ENCODE results near the gene ABTB2.

The ABTB2 gene

GRCh38 chr11:34111722-34112270, 246.0 kb downstream of the ABTB2 start:
- no peak for DNase-seq (ENCODE audit: low read depth)
- H3K4me3 ChIP-seq (ENCODE audit: low read depth, low read length) = no peak overlapping the region

- peak overlapping the region; percentile 85 for H3K4me3 ChIP-seq (ENCODE audit: low read depth, low read length)
- no peak for DNase-seq (ENCODE audit: low read depth)
These were observed 251.8 kb downstream of the ABTB2 start for GRCh38 chr11:34105957-34106504.

GRCh38 chr11:34105079-34105956, 252.5 kb downstream of the ABTB2 start, which contains the start of gene NAT10:
NAT10 (plus strand) TSS chr11:34105629; CDS start chr11:34108226, 2,597 bp downstream.
- DNase-seq (ENCODE audit: low read depth) = peak; percentile 96
- peak within 1 kb of the TSS; percentile 85 for H3K4me3 ChIP-seq (ENCODE audit: low read depth, low read length)

- no peak for DNase-seq (ENCODE audit: low read depth)
These were observed 253.1 kb downstream of the ABTB2 start for GRCh38 chr11:34104680-34105078.

More at GRCh38 chr11:34104680-34105078, 253.1 kb downstream of the ABTB2 start:
- peak overlapping the region; percentile 85 for H3K4me3 ChIP-seq (ENCODE audit: low read depth, low read length)
